ENCODE measurements around the gene FUT8.

Gene FUT8

GRCh38 chr14:65558363-65558762, 145.8 kb downstream of the FUT8 start:
- no peak for DNase-seq
- Histone ChIP-seq H3K27ac (no peak overlapping the region), H3K4me3 (ENCODE audit: low read depth, low read length) (no peak overlapping the region), H3K27me3 (ENCODE audit: insufficient read depth, low read depth, severe bottlenecking) (no peaks in the 10 kb centered on the region), H3K9me3 (ENCODE audit: severe bottlenecking) (no peaks in the 10 kb centered on the region), H3K36me3 (no peaks in the 10 kb centered on the region)
- no peak for TF ChIP-seq CTCF (IDR thresholded peaks at IDR 0.05; ENCODE audit: low read depth, low read length)

GRCh38 chr14:65560340-65561027, 148.0 kb downstream of the FUT8 start:
- no peak for TF ChIP-seq CTCF (IDR thresholded peaks at IDR 0.05; ENCODE audit: low read depth, low read length)
- Histone ChIP-seq H3K36me3 (no peaks in the 10 kb centered on the region), H3K27ac (no peak overlapping the region), H3K4me3 (ENCODE audit: low read depth, low read length) (no peak overlapping the region), H3K27me3 (ENCODE audit: insufficient read depth, low read depth, severe bottlenecking) (no peaks in the 10 kb centered on the region), H3K9me3 (ENCODE audit: severe bottlenecking) (no peaks in the 10 kb centered on the region)
- no peak for DNase-seq

GRCh38 chr14:65564370-65564769, 151.8 kb downstream of the FUT8 start:
- DNase-seq, result no peak
- Histone ChIP-seq H3K9me3 (ENCODE audit: severe bottlenecking) (no peaks in the 10 kb centered on the region), H3K27me3 (ENCODE audit: insufficient read depth, low read depth, severe bottlenecking) (no peaks in the 10 kb centered on the region), H3K36me3 (no peaks in the 10 kb centered on the region), H3K4me3 (ENCODE audit: low read depth, low read length) (no peak overlapping the region), H3K27ac (no peak overlapping the region)
- TF ChIP-seq CTCF (IDR thresholded peaks at IDR 0.05; ENCODE audit: low read depth, low read length), result no peak

GRCh38 chr14:65565948-65566347, 153.4 kb downstream of the FUT8 start:
- no peak for TF ChIP-seq CTCF (IDR thresholded peaks at IDR 0.05; ENCODE audit: low read depth, low read length)
- H3K27me3 ChIP-seq (ENCODE audit: insufficient read depth, low read depth, severe bottlenecking), result no peaks in the 10 kb centered on the region
- no peak overlapping the region for H3K4me3 ChIP-seq (ENCODE audit: low read depth, low read length)
- no peaks in the 10 kb centered on the region for H3K36me3 ChIP-seq
- H3K9me3 ChIP-seq (ENCODE audit: severe bottlenecking), result no peaks in the 10 kb centered on the region
- DNase-seq, result no peak
- H3K27ac ChIP-seq, result no peak overlapping the region

- Histone ChIP-seq H3K27me3 (ENCODE audit: insufficient read depth, low read depth, severe bottlenecking) (no peaks in the 10 kb centered on the region), H3K36me3 (no peaks in the 10 kb centered on the region), H3K4me3 (ENCODE audit: low read depth, low read length) (no peak overlapping the region), H3K9me3 (ENCODE audit: severe bottlenecking) (no peaks in the 10 kb centered on the region), H3K27ac (no peak overlapping the region)
- DNase-seq, result no peak
- no peak for TF ChIP-seq CTCF (IDR thresholded peaks at IDR 0.05; ENCODE audit: low read depth, low read length)
These were observed 154.4 kb downstream of the FUT8 start for GRCh38 chr14:65566820-65567522.
